ENCODE results near the gene NR6A1.
"Not testable (repeated sequence)": the region's sequence is repeated elsewhere in the genome, so short reads cannot be mapped to it uniquely, and the experiment has no call there.

The NR6A1 gene

DNA sequence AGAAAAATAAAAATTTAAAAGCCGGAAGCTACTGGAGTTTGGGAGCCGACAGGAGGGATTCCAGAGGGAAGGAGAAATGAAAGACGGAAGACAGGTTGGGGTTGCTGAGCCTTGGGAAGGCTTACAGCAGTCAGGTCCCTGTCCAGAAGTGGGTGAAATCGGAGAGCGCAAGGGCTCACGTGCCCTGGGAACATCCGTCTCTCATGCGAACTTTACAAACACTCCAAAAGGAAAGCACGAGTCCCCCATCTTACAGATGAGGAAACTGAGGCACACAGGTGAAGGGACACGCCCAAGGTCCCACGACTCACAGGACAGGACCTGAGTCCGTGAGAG, 5.5 kb upstream of the NR6A1 start:
- DNase-seq, result no peak

DNA sequence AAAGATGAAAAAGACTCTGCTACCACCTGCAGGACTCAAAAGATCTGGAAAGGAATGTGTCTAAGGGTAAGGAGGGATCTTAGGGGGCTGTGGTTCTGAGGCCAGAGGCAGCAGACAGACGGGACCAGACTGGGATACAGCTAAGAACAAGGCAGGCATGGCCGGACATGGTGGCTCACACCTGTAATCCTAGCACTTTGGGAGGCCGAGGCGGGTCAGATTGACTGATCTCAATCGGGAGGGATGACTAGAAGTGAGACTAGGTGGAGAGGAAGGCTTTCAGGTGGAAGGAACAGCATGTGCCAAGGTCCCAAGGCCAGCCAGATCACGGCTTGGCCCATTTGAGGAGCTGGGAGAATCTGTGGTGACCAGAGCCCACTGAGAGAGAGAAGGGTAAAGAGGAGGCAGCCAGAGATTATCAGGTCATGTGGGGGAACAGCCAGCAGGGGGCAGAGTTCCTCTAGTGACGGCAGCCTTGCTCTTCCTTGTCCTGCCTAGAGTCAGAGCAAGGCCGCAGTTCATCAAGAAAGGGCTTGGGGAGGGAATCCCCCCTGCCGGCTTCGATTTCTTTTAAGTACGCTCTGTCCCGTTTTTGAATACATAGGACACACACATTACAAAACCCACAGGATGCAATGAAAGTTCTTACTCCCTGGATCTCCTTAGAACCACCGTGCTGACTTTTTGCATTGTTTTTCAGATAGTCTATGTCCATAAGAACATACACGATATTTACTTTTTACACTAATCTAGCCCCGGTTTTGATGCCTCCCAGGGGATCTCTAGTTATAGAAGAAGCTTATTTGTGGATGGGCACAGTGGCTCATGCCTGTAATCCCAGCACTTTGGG, 3.2 kb upstream of the NR6A1 start:
- DNase-seq, result peak; percentile 85

DNA sequence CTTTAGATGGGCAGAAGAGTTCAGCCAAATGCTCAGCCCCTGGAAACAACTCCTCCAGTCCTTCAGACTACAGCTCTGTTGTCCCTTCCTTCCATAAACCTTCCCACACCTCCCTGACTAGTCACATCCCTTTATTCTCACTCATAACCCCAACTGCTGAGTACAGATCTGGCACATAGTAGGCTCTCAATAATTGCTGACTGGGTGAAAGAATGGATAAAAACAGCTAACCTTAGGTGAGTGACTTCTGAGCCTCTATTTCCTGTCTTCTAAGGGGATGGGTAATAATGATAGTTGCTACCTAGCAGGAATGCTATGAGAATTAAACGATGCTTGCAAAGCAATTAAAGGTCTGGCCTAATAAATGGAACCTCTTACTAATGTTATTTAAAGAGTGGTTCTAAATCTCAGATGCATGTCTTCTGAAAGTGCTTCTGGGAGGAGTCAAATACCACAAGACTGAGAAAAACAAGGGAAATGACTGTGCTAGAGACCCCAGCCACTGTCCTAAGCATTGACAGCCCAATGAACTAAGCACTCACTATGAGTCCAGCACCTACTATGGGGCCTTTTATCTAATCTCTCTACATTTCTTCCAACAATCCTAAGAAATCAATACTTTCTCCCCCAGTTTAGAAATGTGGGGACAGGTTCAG, 2.5 kb upstream of the NR6A1 start:
- no peak for DNase-seq

DNA sequence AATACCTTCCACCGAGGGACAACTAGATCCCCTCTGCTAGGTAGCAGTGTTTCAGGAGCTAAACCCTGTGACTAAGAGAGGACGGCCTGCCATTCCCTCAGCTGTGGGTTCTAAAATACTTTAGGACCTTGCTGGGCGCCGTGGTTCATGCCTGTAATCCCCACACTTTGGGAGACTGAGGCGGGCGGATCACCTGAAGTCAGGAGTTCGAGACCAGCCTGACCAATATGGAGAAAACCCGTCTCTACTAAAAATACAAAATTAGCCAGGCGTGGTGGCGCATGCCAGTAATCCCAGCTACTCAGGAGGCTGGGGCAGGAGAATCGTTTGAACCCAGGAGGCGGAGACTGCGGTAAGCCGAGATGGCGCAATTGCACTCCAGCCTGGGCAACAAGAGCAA, 1.8 kb upstream of the NR6A1 start:
- not testable (repeated sequence) for DNase-seq

DNA sequence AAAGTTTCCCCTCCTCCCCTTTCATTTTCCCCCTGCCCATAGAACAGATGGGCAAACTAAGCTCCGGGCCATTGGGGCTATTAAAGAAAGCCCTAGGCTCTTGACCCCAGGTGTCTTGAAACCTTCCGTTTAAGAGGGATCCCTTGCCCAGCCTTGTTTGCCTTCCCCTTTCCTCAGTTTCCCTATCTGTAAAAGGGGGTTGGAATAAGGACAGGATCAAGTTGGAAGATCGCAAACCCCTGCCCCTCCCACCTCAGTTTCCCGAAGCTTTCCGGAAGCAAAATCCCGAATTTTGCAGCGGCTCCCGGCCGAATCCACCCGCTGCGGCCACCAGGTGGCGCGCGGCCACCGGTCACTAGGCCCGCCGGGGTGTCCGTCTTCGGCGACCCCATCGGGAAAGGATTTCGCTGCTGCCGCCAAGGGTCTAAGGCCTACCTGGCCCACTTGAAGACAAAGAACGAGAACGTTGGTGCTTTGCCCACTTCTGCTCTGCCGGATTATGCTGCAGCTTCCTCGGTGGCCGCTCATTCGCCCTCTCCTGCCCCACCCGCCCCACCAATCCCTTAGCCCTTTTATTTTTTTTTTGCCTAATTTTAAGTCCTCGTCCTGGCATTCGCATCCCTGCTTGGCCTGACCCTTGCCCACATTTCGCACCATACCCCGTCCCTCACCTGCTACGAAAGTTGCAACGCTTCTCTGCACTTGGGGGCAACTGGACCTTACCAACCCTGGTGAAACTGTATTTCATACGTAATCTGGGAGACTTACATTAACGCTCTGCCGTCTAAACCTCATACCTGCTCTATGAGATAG, 962 bp upstream of the NR6A1 start:
- peak; percentile 65 for DNase-seq

DNA sequence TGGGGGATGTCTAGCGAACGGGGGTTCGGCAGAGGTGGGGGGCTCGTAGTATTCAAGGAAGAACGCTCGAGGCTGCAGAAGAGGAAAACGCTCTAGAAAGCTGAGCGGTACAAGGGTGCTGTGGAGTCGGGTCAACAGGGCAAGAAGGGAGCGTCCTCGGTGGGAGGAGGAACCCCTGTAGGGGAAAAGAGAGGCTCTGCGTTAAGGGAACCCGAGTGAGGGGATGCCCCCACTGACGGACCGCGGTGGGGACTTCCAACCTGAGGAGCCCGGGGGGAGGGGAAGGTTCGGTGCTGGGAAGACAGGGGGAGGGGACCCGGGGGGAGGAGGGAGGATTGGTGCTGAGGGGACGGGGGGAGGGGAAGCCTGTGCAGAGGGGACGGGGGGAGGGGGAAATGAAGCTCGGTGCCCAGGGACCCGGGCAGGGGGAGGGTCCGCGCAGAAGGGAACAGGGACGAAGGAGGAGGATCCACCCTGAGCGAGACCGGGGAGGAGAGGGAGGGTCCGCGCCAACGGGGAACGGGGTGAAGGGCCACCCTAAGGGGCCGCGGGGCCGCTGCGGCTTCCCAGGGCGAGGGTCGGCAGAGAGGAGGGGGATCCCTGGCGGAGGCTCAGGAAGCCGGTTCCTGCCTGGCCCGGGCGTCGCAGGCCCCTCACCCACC, 621 bp downstream of the NR6A1 start:
- DNase-seq, result peak; percentile 22

DNA sequence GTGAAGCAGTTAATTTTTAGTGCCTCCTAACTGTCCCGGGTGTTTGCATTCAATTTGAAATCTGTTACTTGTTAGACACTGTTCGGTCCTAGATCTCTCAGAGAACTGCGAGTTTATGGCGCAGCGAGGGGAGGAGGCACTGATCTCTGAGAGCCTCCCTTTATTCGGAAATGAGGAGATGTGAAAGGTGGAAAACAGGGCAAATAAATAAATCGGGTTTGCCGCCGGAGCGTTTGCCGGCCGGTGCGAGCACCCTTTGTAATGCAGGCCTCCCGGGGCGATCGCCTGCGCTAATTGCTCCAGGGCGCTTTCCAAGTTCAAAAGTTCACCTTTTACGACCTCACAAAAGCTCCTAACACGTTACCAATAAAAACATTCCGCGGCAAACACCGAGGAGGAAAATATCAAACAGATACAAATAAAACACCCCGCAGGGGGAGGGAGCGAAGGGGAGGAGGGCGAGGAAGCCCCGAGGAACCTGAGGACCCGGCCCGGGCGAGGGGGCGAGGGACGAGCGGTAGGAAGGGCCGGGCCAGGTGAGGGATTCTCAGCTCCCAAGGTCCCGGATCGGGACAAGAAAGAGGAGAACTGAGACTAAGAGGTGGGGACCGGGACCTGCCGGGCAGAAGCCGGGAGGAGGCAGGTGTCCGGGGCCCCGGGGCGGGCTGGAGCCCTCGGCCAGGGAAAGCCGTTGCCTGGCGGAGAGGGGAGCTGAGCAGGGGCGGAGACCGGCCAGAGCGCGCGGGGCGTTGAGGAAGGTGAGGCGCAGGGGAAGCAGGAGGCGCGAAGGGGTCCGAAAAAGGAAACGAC, 1.4 kb downstream of the NR6A1 start:
- DNase-seq, result peak; percentile 56

DNA sequence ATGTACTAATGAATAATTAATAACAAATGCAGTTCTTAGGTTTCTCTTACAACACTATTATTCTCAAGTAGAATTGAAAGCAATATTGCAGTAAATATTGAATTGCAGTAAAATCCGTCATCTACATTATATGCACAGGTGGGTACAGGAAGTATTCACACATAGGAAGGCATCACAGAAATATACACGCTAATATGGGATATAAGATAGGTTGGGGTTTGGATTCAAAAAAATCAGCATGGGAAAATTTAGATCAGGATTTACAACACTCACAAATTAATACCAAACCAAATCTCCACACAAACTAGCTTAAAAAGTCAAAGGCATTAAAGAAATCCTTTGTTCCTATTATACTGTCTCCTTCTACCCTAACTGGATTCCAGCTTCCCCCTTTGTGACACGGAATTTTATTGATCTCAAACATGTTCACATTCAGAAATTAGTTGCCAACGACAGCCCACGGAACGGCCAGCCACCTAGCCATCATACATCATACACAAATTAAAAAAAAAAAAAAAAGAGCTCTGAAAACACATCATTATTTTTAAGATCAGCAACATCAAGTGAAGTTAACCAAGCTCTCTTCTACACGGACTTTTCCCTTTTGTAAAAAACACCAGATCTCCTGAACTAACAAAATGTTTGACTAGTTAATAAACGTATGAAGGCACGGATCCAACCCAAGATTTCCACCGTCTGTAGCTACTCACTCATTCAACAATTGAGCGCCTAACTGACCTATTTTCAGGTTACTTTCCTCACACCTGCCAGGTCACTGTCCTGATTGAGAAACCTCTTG, 2.2 kb downstream of the NR6A1 start:
- peak; percentile 56 for DNase-seq

DNA sequence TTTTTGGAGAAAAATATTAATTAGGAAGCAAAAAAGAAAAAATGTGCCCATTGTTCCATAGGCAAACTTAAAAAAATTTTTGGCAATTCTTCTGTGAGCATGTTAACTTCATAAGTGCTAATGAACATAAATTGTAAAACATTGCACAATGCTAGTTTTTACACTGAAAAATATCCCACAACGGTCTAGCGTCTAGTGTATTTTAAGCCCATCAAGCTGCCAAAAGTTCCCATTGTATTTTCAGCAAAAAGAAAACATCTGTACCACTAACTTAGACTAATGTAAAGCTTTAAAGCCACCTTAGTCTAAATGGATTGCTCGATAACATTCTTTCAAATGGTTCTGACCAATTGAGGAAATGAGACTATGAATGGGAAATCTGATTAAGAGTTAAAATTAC, 2.8 kb downstream of the NR6A1 start:
- DNase-seq, result no peak

DNA sequence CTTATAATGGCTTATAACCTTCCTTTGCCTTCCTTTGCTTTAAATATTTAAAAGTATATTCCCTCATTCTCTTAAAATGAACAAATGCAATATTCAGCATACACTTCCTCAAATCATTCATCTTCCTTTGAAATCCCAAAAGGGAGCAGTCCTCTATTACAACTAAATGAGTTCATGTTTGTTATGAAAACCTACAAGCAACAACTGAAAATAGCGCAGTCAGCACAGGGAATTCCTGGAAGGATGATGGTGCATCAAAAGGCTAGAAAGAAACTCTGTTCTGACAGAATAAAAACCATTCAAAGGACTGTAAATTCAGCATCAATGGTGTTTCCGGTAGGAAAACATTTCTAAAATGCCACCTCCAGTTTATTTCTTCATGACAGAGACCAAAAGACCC, 3.3 kb downstream of the NR6A1 start:
- no peak for DNase-seq

DNA sequence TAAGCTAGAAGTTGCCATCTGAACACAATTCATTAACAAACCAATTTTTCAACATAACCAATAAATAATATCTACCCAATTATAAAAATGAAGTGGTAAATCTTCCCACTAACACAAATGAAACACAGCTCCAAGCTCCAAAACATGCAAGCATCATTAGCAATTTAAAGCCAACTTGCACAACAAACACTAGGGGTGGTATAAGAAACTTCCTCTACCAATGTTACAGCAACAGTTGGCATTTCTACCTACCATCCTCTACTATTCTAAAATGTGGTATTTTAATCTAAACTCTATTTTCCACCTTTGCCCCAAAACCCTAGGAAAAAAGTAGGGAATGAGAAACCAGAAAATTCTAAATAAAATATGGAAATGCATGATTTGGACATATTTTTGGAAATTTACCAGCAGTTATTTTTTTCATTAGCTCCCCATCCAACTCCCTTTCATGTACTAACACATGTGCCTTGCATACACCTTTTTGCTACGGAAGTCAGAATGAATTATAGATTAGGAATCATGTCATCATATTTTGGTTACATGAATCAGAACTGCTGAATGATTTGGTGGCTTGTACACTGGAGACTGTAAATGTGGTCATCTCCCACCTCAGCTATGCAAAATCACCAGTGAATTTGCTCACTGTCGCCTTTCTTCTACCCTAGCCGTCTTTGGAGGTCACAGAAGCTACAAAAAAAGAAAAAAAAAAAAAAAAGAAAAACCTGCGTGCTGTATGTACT, 4.1 kb downstream of the NR6A1 start:
- DNase-seq, result peak; percentile 20

DNA sequence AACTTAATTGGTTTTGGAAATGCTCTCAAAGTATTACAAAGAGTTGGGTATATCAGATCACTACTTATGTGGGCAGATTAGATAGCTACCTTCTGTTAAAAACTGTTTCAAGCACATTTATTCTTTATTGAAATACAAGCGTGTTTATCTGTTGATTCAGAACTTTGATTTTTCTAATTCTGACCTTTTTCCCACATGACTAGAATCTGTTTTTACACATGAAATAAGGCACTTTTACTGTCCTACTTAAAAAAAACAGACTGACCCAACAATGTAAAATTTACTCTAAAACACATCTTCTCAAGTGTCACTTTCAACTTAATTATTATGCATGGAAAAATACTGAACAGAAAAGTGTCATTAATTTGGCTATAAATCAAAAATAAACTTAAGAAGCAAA, 4.8 kb downstream of the NR6A1 start:
- DNase-seq, result no peak

DNA sequence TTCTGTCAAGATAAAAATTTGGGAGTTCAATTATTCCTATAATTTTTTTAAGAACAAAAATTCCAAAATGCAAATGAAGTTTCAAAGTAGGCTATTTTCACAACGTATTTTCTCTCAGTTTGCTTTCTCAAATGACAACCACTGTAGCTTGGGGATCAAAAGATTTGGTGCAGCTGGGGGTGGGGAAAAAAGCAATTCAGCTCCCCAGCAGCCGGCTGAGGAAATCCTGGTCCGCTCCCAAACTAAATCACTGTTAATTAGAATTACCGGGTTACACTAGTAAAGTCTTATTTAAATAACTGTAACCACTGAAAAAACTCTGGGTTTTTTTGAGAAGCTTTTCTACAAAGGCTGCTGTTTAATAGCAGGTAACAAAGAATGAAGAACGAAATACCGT, 5.7 kb downstream of the NR6A1 start:
- no peak for DNase-seq

DNA sequence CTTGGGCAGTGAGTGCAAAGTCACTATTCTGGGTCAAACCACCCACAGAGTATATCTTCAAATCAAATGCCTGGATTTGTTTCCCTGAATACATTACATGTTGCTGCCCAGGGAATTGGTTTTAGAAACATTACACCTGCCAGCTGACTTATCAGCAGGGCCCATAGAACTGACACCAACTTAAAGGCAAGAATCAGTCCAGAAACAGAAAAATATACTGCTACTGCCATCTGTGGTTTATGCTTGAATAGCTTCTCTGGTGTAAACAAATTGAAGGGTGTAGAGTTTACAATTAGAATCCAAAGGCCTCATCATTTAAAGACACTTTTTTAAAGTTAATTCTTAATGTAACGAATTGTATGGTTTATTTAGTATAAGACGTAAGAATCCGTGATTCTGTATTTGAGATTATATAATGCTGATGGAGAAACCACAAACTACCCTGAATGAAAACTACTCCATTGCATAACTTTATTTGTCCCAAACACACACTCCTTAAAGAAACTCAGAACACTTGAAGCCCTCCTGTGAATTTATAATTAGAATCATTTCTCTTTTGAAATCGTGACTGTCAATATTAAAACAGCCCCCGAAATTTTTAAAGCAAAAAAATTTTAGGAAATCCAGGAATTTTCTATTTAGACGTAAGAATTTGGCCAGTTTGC, 6.2 kb downstream of the NR6A1 start:
- peak; percentile 66 for DNase-seq

DNA sequence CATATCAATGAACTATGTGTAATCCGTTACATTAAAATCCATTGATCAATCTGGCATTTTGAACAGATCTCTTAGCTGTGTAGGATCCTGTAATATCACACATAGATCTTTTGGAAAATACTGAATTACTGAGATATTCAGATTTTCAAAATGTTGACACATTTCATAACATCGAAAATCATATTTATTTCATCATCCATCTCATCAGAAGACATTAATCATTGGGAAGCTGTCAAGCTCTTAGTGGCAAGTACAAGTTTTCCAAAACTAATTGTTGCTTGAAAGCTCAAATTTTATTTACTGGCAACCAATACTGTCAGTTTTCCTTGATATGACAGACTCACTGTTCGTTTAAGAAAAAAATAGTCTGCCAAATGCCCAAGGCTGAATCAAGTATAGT, 8.5 kb downstream of the NR6A1 start:
- no peak for DNase-seq

DNA sequence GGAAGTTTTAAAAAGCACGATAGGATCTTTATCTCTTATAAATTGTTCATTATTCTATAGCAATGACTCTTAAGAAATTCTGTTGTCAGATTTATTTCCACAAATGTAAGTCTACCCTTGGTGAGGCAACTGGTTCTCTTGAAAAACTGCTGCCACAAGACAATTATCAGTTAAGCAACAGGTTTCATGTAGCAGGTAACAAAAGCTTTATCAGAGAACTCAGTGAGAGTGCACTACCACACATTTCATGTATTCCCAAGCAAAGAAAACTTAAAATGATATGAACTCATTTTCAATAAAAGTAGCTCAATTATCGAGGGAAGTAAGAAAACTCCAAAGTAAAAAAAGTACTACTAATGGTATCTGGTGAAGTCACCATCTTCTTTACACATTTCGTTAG, 9.4 kb downstream of the NR6A1 start:
- no peak for DNase-seq

DNA sequence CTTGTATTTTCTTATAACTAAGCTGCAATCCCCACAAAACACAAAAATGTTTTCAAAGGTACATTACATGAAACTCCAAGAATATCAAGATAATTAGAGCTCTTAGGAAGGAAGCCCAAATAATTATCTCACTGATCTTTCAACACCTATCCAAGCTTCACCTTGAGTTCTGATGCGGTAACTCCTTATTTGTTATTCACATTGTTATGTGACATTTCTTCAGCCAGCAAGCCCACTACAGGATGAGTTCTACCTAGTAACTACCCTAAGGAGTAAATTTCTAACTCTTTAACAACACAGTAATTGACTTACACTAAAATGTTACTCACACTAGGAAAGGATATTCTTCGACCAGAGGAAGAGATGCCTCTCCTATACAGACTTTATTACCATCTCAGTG, 9.9 kb downstream of the NR6A1 start:
- DNase-seq, result no peak

DNA sequence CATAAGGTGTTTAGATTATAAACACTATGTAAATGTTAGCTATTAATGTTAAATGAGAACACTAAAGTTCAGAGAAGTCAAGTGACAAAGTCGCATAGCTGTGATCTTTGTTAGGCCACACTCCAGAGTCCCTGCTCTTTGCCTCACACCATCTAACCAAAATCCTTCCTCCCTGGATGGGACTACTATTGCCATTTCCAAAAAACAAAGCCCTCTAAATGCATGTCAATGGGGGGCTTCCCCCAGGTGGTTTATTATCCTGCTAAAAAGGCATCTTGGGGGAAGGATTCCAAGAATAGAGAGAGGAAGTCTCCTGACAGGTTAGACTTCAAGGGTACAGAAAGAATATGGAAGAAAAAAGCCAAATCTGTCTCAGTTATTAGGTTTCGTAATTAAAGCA, 10.4 kb downstream of the NR6A1 start:
- no peak for DNase-seq

DNA sequence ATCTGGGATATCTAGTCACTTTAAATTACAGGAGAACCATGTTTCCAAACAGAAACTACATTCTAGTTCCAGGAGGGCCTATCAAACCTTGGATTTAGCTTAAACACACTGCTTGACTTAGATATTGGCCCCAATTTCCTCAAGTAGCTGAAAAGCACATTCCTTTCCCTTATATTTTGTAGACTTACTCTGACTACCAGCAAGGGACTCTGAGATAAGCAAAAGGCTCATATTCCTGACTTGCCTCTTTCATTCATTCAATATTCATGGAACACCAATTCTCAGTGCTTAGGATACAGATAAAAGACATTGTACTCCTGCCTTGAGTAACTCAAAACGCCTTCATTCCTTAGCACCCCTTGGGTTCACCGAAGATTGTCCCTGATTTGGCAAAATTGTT, 11.8 kb downstream of the NR6A1 start:
- DNase-seq, result no peak

DNA sequence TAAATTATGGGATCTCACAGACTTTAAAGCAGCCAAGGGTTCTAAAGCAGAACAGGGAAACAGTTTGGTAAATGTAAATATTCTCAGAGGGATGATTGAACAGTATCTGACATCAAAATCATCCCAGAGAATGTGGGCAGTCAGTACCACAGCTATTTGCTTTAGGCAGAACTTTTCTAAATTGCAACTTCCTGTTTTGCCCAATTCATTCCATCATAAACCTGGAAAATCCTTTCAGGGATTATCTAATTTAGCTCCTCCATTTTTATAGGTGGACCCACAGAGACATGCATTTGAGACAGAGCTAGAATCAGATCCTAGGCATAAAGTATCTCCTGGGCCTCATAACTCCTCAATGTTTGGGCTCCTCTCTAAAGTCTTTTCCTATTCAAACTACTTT, 12.4 kb downstream of the NR6A1 start:
- DNase-seq, result no peak
